Activated T-cell treated with anti-CD3 and anti-CD28 coated beads, Interleukin-2, amount 50 U/mL, for 4 hours (primary cell): ENCODE results near the gene KCTD4. TPM values are rescaled to one million over a fixed set of nuclear protein-coding genes. Genes with fewer than 3 reads are reported as not detected.
A peak's percentile ranks its signal among the peaks of the same experiment; 100 is the strongest.
"Not testable (repeated sequence)": the region's sequence is repeated elsewhere in the genome, so short reads cannot be mapped to it uniquely, and the experiment has no call there.

Experiments
- ATAC-seq, 2 donors: fragments of 200-7000 bp; cut with Tn5 transposase; one replicate each; pipeline ENCODE4 v1.10.0; 2021
- DNase-seq: peaks from one replicate; pipeline ENCODE4 v3.0.0-alpha.2; 2020
- H3K27me3 Mint-ChIP-seq: one replicate; pipeline ENCODE4 v1.8.0; 2021; ENCODE audit warnings: low read depth, mixed read lengths
- H3K36me3 Mint-ChIP-seq: one replicate; pipeline ENCODE4 v1.8.0; 2022; ENCODE audit warnings: mixed read lengths; ENCODE audit not compliant: insufficient read depth
- H3K4me1 Mint-ChIP-seq: one replicate; pipeline ENCODE4 v1.8.0; 2021; ENCODE audit warnings: low read depth, mixed read lengths
- H3K4me3 Mint-ChIP-seq: one replicate; pipeline ENCODE4 v1.8.0; 2021; ENCODE audit warnings: mild to moderate bottlenecking, moderate library complexity, mixed read lengths
- H3K9me3 Mint-ChIP-seq: one replicate; pipeline ENCODE4 v1.8.0; 2021; ENCODE audit warnings: mixed read lengths
- total RNA-seq, 3 donors: library from RNA; stranded (reverse); gene quantifications; one replicate each; pipeline ENCODE4 v1.2.1, GENCODE V29; 2021

Gene KCTD4
- total RNA-seq, 3 donors from 2014 or later = not detected

- Mint-ChIP-seq H3K9me3 (no peaks in the 10 kb centered on the region), H3K4me1 (peaks cover 8% of the 10 kb centered on the region), H3K36me3 (peaks cover 20% of the 10 kb centered on the region), H3K4me3 (no peak overlapping the region), H3K27me3 (no peaks in the 10 kb centered on the region)
- ATAC-seq = no peak
- DNase-seq = no peak
Measured at GRCh38 chr13:45198924-45199323, 1.9 kb downstream of the KCTD4 start.

DNA sequence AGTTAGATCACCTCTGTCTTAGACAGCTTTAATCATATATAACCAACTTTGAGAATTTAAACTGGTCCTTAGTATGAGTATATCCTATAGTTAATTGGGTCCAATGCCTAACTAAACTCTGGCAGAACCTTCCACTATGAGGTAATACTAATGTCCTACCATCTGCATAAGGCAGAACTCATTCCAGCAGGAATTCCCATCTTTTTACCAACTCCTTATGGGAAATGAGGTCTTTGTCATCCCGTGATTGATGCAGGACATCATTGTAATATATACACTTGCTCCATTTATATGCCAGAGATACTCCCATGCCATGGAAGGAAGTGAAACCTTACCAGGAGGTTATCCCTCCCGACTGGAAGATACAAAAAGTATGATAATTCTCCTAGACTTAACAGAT is 2.8 kb downstream of the KCTD4 start:
- no peaks in the 10 kb centered on the region for H3K9me3 Mint-ChIP-seq
- no peak overlapping the region for H3K4me3 Mint-ChIP-seq
- peaks cover 20% of the 10 kb centered on the region for H3K36me3 Mint-ChIP-seq
- ATAC-seq (no peak), DNase-seq (no peak)
- H3K4me1 Mint-ChIP-seq = peaks cover 8% of the 10 kb centered on the region
- no peaks in the 10 kb centered on the region for H3K27me3 Mint-ChIP-seq

DNA sequence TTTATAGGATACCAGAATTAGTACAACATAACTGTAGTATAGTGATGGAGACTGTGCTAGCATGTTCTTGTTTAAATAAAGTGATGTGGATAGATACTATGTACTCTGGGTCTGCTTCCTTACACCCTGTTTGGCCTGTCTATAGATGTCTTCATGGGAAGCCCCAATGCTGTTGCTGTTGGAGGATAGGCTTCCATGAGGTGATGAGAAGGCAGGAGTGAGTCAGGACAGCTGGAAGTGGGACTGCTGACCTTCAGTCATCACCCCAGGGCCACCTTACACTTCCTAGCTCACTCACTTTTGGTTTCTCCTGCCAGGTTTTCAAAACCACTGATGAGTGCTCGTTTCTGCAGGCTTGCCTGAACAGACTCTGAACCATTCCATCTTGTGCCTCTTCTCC is 4.2 kb downstream of the KCTD4 start:
- ATAC-seq (peak in 1 of 2 donors; percentile 14), DNase-seq (no peak)
- H3K4me1 Mint-ChIP-seq = peaks cover 8% of the 10 kb centered on the region
- H3K27me3 Mint-ChIP-seq = no peaks in the 10 kb centered on the region
- peaks cover 17% of the 10 kb centered on the region for H3K36me3 Mint-ChIP-seq
- H3K4me3 Mint-ChIP-seq = no peak overlapping the region
- no peaks in the 10 kb centered on the region for H3K9me3 Mint-ChIP-seq

GRCh38 chr13:45196096-45196495 is 4.7 kb downstream of the KCTD4 start:
- Mint-ChIP-seq H3K27me3 (no peaks in the 10 kb centered on the region), H3K4me1 (peaks cover 8% of the 10 kb centered on the region), H3K4me3 (no peak overlapping the region), H3K9me3 (no peaks in the 10 kb centered on the region), H3K36me3 (peaks cover 14% of the 10 kb centered on the region)
- ATAC-seq (no peak), DNase-seq (no peak)

- DNase-seq = no peak
- Mint-ChIP-seq H3K4me1 (peaks cover 8% of the 10 kb centered on the region), H3K9me3 (no peaks in the 10 kb centered on the region), H3K27me3 (no peaks in the 10 kb centered on the region), H3K4me3 (no peak overlapping the region), H3K36me3 (peaks cover 11% of the 10 kb centered on the region)
- no peak for ATAC-seq
Measured at GRCh38 chr13:45195421-45195820, 5.4 kb downstream of the KCTD4 start.

- DNase-seq (no peak), ATAC-seq (no peak)
- Mint-ChIP-seq H3K27me3 (no peaks in the 10 kb centered on the region), H3K4me1 (peaks cover 8% of the 10 kb centered on the region), H3K9me3 (no peaks in the 10 kb centered on the region), H3K36me3 (peaks cover 8% of the 10 kb centered on the region), H3K4me3 (no peak overlapping the region)
Measured at GRCh38 chr13:45194081-45194939, 6.5 kb downstream of the KCTD4 start.

GRCh38 chr13:45191874-45192273 is 9.0 kb downstream of the KCTD4 start:
- DNase-seq (no peak), ATAC-seq (no peak)
- no peaks in the 10 kb centered on the region for H3K9me3 Mint-ChIP-seq
- peaks cover 10% of the 10 kb centered on the region for H3K36me3 Mint-ChIP-seq
- no peaks in the 10 kb centered on the region for H3K27me3 Mint-ChIP-seq
- peaks cover 6% of the 10 kb centered on the region for H3K4me1 Mint-ChIP-seq
- no peak overlapping the region for H3K4me3 Mint-ChIP-seq

DNA sequence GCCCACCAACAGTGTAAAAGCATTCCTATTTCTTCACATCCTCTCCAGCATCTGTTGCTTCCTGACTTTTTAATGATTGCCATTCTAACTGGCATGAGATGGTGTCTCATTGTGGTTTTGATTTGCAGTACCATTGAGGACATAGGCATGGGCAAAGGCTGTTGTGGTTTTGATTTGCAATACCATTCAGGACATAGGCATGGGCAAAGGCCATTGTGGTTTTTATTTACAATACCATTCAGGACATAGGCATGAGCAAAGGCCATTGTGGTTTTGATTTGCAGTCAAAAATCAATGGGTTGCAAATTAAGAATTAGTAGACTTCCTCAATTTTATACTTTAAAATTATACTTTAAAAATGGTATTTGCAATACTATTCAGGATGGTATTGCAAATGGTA is 11.3 kb downstream of the KCTD4 start:
- H3K4me1 Mint-ChIP-seq, DNase-seq, H3K4me3 Mint-ChIP-seq, H3K27me3 Mint-ChIP-seq, H3K36me3 Mint-ChIP-seq, H3K9me3 Mint-ChIP-seq, ATAC-seq: not testable (repeated sequence)

GRCh38 chr13:45189077-45189476 is 11.8 kb downstream of the KCTD4 start:
- not testable (repeated sequence) for H3K27me3 Mint-ChIP-seq, H3K4me1 Mint-ChIP-seq, H3K4me3 Mint-ChIP-seq, ATAC-seq, H3K36me3 Mint-ChIP-seq, DNase-seq, H3K9me3 Mint-ChIP-seq

GRCh38 chr13:45185286-45185685 is 15.6 kb downstream of the KCTD4 start:
- peaks cover 14% of the 10 kb centered on the region for H3K4me1 Mint-ChIP-seq
- no peak overlapping the region for H3K4me3 Mint-ChIP-seq
- H3K9me3 Mint-ChIP-seq = no peaks in the 10 kb centered on the region
- ATAC-seq (no peak), DNase-seq (no peak)
- peaks cover 16% of the 10 kb centered on the region for H3K36me3 Mint-ChIP-seq
- H3K27me3 Mint-ChIP-seq = no peaks in the 10 kb centered on the region

DNA sequence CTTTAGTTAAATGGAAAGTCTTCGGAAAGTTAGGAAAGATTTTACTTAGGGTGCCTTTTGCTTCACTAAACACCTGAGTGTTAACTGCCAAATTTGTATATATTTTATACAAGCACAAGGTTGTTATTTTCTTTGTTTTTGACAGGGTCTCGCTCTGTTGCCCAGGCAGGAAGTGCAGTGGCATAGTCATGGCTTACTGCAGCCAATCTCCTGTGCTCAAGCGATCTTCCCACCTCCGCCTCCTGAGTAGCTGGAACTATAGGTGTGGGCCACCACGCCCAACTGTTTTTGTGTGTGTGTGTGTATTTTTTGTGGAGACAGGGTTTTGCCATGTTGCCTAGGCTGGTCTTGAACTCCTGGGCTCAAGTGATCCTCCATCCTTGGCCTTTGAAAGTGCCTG is 16.2 kb downstream of the KCTD4 start:
- no peak for ATAC-seq
- Mint-ChIP-seq H3K9me3 (no peaks in the 10 kb centered on the region), H3K36me3 (peaks cover 16% of the 10 kb centered on the region), H3K4me3 (no peak overlapping the region), H3K27me3 (no peaks in the 10 kb centered on the region), H3K4me1 (peaks cover 16% of the 10 kb centered on the region)
- no peak for DNase-seq

GRCh38 chr13:45180713-45181601 is 19.9 kb downstream of the KCTD4 start:
- H3K9me3 Mint-ChIP-seq = no peaks in the 10 kb centered on the region
- no peaks in the 10 kb centered on the region for H3K27me3 Mint-ChIP-seq
- peaks cover 42% of the 10 kb centered on the region for H3K4me1 Mint-ChIP-seq
- ATAC-seq (peak in 1 of 2 donors; percentile 28), DNase-seq (no peak)
- H3K4me3 Mint-ChIP-seq = no peak overlapping the region
- peaks cover 20% of the 10 kb centered on the region for H3K36me3 Mint-ChIP-seq

- Mint-ChIP-seq H3K4me3 (no peak overlapping the region), H3K9me3 (no peaks in the 10 kb centered on the region), H3K4me1 (peaks cover 42% of the 10 kb centered on the region), H3K27me3 (no peaks in the 10 kb centered on the region), H3K36me3 (peaks cover 23% of the 10 kb centered on the region)
- ATAC-seq = no peak
- no peak for DNase-seq
Measured at GRCh38 chr13:45180303-45180702, 20.5 kb downstream of the KCTD4 start.

DNA sequence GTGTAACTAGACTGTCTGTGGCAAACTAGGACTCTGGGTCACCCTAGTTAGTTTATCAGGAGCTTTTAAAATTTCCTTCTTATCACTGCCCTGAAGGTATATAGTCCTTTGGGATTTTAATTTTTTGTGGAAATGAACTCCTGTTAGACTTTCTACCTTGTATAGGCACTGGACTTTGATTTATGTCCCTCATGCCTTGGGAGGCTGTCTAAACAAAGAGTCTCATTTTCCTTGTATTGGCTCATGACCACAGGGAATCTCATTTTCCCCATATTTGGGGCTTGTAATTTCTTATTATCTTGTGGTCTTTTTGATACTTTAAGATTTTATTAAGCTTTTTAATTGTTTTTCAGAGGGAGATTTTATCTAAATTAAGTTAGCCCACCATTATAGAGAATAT is 21.4 kb downstream of the KCTD4 start:
- no peak for ATAC-seq
- Mint-ChIP-seq H3K36me3 (peaks cover 31% of the 10 kb centered on the region), H3K4me1 (peaks cover 39% of the 10 kb centered on the region), H3K27me3 (no peaks in the 10 kb centered on the region), H3K9me3 (no peaks in the 10 kb centered on the region), H3K4me3 (no peak overlapping the region)
- no peak for DNase-seq
